HUDEP-2 (cell line): ENCODE results near the gene MMP11.
A peak's percentile ranks its signal among the peaks of the same experiment; 100 is the strongest.

Experiments used
- DNase-seq, 76 experiments: peaks; one replicate each; lab custom pipeline; 2025; ENCODE audit not compliant: unreplicated experiment in 76 of 76; lab: John Stamatoyannopoulos, UW

The MMP11 gene

GRCh38 chr22:23759566-23759965 is 13.1 kb upstream of the MMP11 start:
- DNase-seq, result no peak

- DNase-seq, result no peak
These were observed 12.6 kb upstream of the MMP11 start for GRCh38 chr22:23760056-23760455.

GRCh38 chr22:23762842-23763578 is 9.6 kb upstream of the MMP11 start, which contains the start of gene C22orf15:
TSS of gene C22orf15 (plus strand) at chr22:23762990. CDS start at chr22:23763307, 317 bp downstream.
- DNase-seq, result no peak

DNA sequence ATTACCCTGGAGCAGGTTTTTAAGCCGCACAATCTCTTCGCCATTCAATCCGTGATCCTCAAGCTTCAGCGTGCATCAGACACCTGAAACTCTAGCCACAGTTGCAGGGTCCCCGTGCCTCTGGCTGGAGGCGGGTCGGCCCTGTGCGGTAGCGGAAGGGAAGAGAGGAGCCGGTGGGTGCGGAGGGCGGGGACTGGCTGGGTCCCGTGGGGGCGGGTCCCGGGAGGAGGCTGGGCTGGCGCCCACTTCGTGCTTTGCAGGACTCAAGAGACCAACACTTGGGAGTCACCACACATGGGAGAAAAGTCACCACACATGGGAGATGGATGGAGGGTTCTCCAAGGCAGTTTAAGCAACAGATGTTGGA is 9.1 kb upstream of the MMP11 start:
- DNase-seq, result no peak

DNA sequence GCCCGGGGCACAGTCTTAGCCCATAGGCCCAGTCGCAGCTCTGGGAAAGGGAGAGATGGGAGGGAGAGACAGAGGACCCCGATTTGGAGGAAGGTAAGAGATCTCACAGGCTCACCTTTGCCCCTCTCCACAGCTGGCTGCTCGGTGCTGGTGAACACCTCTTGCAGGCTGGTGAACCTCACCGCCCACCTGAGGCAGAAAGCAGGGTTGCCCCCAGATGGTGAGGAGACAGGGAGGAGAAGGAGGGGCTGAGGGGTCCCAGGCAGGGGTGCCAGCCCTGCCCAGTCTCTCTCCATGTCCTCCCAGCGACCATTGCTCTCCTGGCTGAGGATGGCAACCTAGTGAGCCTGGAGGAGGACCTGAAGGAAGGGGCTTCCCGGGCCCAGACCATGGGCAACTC is 8.7 kb upstream of the MMP11 start:
- DNase-seq, result no peak

DNA sequence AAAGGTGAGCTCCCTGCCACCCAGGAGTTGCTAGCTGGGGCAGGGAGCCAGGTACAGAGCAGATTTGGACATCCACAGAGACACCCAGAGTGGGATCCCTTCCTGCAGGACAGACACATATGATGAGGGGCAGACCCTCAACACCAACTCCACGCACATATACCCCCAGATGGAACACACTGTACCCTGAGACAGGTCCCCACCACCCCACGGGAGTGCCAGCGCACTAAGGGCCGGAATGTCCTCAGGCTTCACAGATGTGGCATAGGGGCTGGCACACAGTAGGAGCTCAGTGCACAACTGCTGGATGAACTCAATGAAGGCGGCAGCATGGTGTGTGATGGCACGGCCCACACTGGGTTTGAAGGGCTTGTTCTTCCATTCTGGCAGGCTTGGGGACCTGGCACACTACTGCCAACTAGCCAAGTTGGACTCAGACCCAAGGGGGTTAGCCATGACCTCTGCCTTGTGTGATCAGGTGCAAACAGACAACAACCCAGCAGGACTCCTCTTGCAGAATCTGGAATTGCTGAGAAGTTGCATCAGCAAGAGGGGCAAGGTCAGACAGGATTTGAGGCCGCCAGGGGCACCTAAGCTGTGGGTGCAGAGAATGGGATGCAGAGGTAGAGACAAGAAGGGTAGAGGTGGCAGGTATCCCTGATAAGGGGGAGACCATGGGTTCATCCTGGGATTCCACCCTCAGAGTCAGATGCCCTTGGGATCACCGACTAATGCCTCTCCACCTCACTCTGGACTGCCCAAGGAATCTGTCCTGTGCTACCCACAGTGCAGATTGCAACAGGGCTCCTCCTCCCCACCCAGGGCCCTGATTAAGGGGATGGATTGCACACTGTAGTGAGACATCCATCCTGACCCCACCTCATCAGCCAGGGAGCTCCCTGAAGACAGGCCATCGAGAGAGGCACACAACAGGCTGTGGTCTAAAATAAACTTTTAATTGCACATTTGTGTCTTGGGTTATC is 7.5 kb upstream of the MMP11 start:
- DNase-seq, result no peak

DNA sequence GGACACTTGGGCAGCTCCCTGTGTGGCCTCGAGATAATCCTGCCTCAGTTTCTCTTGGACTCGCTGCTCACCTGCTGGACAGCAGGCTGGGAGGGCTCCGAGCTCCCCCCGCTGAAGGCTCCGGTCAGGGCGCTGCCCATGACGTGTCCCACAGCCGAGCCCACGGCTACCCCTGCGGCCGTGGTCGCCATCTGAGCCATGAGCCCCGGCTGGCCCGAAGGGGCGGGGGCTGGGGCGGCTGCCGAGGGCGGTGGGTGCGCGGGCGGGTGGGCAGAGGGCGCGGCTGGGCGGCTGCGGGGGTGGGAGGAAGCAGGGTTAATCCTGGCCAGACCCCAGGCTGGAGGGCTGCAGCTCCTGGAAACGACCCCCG is 5.4 kb upstream of the MMP11 start:
- DNase-seq, result no peak

GRCh38 chr22:23767673-23768548 is 4.7 kb upstream of the MMP11 start, which contains the start of gene CHCHD10:
TSS of gene CHCHD10 (minus strand) at chr22:23767972. CDS start at chr22:23767874, 98 bp downstream.
- peak in 72 of 76 experiments; percentile 8 to 86 (median 66) for DNase-seq

- DNase-seq, result no peak
These were observed 3.2 kb upstream of the MMP11 start for GRCh38 chr22:23769321-23769965.

DNA sequence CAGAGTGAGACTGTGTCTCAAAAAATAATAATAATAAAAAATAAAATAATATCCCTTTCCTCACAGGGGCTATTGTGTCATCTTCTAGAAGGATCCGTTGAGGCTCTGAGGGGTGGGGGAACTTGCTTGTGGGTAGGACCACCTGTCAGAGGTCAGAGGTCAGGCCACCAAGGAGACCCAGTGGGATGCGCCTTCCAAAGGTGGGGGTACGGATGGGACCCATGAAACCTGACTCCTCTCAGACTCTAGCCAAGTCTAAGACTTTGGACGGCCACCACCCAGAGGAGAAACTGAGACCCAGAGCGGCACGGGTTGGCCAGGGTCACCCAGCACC is 367 bp upstream of the MMP11 start:
- no peak for DNase-seq

DNA sequence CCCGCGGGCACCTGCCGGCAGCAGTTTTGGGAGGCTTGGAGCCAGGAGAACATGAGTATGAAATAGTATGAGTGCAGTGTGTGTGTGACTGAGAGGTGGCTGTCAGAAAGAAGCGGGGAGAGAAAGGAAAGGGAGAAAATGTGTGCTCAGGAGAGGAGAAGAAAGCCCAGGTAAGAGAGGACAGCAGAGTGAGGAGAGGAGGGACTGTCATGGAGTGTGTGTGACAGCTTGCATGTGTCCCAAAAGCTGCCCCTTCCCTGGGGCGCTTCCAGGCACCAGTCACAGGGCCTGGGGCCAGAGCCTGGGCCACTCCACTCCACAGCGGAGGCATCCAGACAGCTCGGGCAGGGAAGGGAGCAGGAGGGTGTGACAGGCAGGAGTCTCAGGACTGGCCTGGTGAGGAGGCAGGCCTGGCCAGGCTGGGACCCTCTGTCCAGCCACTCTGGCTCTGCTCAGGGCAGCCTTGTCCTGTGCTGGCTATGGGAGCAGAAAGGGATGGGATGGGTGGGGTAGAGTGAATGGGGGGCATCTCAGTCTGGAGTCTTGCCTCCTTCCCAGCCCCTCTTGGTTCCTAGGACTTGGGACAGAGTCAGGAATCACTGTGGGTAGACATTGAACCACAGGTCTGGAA is 949 bp downstream of the MMP11 start:
- no peak for DNase-seq

- no peak for DNase-seq
These were observed 1.7 kb downstream of the MMP11 start for GRCh38 chr22:23774114-23774921.

DNA sequence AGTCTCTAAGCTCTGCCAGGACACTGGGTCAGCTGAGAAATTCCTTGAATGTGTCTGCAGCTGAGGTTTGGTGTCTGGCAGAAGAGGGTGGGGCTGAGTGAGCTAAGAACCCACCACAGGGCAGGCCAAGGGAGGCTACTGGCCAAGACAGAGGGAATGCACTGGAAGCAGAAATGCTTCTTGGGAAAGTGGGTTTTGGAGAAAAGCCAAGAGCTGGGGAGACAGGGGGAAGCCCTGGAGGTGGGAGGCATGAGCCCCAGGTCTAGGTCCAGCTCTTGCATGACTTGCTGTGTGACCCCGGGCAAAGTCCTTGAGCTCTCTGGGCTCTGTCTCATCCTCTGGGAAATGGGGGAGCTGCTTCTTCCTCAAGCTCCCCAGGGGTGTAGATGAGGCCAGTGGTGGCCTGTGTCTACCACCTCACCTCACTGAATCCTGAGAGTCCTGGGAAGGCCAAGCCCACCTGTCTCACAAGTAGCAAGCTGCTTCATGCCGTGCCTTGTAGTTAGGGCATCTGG is 2.3 kb downstream of the MMP11 start:
- DNase-seq, result no peak

DNA sequence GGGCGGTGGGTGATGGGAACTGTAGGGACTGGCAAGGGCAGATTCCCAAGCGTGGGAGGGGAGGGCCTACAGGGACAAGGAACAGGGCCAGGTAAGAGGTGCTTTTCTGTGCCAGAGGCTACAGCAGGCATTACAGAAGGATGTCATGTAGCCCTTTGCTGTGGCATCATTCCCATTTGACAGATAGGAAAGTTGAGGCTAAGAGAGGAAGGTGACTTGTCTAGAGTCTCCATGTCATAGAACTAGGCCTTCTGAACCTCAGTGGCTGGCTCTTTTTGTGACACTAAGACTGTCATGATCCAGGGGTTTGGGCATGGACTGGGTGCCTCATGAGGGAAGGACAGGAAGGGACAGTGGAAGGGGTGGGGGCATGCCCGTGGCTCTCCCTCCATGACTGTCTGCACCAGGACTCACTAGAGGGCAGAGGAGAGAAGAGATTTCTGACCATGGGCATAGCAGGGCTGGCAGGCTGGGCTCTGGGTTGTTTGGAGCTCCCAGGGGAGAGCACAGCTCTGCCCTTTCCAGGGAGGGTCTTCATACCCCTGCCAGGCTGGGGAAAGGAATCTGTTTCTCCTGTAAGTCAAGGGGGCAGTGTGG is 3.2 kb downstream of the MMP11 start:
- no peak for DNase-seq

DNA sequence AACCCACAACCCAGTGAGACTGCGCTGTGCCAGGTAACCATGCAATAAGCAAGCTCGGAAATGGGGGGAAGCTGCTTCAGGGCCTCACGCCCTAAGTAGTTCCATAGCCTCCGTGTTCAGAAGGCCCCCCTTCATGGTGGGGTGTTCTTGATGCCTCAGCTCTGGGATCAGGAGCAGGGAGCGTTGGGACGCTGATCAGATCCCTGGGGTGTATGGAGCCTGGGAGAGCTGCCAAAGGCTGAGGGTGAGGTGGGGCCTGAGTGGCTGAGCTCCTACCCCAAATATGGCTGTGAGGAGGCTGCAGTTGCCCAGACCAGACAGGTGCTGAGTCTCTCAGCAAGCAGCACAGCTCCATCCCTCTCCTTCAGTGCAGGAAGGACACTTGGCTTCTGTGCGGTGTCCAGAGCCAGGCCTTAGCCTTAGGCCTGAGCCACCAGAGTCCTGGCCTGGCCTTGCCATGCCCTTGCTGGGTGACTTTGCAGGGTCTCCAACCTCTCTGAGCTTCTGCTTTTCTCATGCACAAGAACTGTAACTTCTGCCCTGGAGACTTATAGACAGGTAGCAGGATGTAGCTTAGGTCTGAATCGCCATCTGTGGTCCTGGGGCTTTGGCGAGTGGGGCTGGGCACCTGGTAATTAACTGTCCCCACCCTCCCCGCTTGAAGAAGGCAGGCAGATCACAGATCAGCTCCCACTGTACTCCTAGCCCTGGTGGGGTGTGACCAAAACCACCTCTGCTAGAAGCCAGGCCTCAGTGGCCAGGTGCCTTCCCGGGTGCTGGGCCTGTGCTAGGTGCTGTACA is 5.3 kb downstream of the MMP11 start:
- no peak for DNase-seq

DNA sequence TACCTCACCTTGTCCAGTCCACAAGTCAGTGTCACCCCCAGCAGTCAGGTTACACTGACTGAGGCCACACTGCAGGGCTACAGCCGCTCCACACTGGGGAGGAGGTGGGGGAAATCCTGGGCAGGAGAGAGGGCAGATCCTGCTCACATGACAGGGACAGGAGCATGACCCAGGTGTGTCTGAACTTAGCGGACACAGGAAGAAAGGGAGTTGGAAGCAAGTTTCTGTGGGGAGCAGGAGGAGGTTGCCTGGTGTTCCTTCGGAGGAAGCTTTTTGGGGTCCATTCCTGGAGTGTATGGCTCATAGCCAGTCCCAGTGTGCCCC is 5.9 kb downstream of the MMP11 start:
- no peak for DNase-seq

DNA sequence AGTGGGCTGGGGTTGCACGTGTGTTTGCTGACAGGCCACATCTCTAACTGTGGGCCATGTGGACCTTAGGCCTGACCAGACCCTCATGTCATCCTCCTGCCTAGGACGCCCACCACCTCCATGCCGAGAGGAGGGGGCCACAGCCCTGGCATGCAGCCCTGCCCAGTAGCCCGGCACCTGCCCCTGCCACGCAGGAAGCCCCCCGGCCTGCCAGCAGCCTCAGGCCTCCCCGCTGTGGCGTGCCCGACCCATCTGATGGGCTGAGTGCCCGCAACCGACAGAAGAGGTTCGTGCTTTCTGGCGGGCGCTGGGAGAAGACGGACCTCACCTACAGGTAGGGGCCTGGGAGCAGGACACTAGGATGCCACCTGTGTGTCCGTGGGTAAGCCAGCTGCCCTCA is 6.4 kb downstream of the MMP11 start:
- no peak for DNase-seq

DNA sequence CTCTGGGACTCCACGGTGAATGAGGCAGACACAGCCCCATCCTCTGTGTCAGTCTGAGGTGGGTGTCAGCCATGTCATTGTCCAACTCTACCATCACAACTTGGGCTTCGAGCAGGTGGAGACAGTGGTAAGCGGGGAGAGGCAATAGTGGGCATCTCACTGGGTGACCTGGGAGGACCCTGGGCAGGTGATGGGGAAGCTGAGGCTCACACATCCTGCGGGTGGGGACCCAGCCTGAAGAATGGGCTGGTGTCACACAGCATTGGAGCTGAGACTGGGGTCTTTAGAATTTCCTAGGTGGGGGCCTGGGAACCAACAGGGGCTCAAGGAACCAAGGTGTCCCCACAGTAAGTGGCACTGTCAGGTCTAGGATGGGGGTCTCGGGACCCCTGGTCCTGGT is 7.1 kb downstream of the MMP11 start:
- DNase-seq, result no peak
